Retina (tissue), 1 donor: ENCODE measurements around the gene FTCD.
"Not testable (repeated sequence)": the region's sequence is repeated elsewhere in the genome, so short reads cannot be mapped to it uniquely, and the experiment has no call there.

Experiments used
- DNase-seq: peaks from one replicate; pipeline ENCODE4 v3.0.0-alpha.2; 2016

Gene FTCD, protein sequence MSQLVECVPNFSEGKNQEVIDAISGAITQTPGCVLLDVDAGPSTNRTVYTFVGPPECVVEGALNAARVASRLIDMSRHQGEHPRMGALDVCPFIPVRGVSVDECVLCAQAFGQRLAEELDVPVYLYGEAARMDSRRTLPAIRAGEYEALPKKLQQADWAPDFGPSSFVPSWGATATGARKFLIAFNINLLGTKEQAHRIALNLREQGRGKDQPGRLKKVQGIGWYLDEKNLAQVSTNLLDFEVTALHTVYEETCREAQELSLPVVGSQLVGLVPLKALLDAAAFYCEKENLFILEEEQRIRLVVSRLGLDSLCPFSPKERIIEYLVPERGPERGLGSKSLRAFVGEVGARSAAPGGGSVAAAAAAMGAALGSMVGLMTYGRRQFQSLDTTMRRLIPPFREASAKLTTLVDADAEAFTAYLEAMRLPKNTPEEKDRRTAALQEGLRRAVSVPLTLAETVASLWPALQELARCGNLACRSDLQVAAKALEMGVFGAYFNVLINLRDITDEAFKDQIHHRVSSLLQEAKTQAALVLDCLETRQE

DNA sequence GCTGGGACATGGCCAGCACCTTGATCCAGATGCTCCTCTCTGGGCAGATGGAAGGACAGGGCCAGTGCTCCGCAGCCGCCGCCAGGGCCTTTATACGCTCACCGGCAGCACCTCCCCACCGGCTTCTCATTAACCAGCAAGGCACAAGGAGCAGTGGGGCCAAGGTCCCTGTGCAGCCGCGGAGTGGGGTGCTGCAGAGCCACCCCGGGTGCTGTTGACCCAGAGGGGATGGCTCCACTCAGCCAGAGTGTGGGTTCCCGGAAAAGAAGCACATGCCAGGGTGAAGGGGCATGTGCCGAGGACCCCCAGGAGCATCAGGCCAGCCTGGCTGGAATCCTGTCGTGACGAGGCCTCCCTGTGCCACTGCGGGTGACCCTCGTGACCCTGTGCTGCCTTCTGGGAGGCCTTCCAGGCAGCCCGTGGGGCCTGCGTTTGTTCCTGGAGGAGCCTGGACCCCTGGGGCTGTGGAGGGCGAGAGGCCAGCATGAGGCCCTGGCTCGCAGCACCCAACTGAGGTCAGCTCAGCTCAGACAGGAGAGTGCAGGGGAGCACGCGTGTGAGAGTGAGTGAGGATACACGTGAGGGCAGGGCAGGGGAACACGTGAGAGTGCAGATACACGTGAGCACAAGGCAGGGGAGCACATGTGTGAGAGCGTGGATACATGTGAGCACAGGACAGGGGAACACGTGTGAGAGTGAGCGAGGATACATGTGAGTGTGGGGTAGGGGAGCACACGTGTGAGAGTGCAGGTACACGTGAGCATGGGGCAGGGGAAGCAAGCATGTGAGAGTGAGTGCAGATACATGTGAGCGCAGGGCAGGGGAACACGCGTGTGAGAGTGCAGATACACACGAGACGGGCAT lies at the start of gene FTCD:
TSS of gene FTCD (minus strand) at position 66 of the 864 bp plus-strand sequence. CDS start at position 10, 56 bp downstream.
- no peak for DNase-seq

DNA sequence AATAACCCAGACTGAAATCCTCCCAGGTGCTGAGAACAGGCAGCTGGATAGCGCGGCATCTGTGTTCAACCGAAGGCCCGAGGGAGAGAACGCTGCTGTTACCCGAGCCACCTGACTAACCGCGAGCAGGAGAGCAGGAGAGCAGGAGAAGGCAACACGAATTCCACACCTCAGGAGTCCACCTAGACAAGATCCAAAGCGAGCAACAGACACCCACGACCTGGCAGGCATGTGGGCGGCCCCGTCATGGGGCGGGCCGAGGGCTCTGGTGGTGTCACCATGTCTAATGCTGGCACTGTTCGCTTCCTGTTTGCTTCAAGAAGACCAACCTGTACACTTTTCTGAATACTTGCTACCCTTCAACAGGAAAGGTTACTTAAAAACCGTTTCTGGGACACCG lies 49.8 kb upstream of the FTCD start:
- no peak for DNase-seq

GRCh38 chr21:46203203-46203600 lies 47.8 kb upstream of the FTCD start:
- no peak for DNase-seq

DNA sequence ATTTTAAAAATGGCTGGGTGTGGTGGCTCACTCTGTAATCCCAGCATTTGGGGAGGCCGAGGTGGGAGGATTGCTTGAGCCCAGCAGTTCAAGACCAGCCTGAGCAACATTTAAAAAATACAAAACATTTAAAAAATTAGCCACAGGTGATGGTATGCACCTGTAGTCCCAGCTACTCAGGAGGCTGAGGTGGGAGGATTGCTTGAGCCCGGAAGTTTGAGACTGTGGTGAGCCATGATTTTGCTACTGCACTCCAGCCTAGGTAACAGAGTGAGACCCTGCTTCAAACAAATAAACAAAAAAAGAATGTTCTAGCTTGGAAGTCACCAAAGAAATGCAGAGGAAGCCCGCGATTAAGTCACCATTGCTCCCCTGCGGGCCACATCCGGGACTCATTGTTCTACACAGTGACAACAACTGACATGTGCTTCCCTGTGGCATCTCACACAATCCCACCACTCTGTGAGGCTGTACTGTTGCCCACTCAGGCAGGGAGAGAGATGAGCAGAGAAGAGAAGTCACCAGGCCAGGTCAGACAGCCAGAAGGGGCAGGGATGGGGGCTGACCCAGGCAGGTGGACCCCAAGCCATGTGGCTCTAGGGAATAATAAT lies 47.3 kb upstream of the FTCD start:
- DNase-seq: no peak

DNA sequence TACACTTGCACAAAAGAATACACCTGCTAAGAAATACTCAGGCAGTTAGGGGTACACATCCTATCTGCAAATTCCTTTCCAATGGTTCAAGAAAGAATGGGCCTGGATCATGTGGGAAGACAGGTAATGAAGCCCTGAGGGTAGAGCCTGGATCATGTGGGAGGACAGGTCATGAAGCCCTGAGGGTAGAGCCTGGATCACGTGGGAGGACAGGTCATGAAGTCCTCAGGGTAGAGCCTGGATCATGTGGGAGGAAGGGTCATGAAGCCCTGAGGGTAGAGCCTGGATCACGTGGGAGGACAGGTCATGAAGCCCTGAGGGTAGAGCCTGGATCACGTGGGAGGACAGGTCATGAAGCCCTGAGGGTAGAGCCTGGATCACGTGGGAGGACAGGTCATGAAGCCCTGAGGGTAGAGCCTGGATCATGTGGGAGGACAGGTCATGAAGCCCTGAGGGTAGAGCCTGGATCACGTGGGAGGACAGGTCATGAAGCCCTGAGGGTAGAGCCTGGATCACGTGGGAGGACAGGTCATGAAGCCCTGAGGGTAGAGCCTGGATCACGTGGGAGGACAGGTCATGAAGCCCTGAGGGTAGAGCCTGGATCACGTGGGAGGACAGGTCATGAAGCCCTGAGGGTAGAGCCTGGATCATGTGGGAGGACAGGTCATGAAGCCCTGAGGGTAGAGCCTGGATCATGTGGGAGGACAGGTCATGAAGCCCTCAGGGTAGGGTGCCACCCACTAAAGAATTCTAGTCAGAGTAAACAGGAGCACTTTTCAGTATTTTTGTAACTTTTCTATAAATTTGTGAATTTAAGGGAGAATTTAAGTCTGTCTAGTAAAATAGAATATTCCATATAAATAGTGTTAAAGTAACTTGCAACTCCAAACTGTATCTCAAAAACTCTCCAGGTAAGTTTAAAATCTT lies 45.8 kb upstream of the FTCD start:
- DNase-seq: not testable (repeated sequence)

GRCh38 chr21:46199436-46200373 lies 44.3 kb upstream of the FTCD start:
- no peak for DNase-seq

DNA sequence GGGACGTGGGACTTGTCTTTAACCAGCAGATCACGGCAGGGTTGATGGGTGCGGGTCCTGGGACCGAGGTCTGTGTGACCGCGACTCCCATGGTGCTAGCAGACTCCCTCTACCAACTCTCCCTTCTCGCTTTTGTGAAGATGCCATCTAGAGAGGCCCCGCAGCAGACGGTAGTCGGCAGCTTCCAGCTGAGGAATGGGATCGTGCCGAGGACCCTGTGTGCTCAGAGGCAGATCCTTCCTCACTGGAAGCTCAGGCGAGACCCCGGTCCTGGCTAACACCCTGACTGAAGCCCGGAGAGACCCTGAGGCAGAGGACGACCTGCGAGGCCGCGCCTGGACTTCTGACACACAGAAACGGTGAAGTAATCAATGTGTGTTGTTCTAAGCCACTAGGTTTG lies 41.4 kb upstream of the FTCD start:
- DNase-seq: no peak

DNA sequence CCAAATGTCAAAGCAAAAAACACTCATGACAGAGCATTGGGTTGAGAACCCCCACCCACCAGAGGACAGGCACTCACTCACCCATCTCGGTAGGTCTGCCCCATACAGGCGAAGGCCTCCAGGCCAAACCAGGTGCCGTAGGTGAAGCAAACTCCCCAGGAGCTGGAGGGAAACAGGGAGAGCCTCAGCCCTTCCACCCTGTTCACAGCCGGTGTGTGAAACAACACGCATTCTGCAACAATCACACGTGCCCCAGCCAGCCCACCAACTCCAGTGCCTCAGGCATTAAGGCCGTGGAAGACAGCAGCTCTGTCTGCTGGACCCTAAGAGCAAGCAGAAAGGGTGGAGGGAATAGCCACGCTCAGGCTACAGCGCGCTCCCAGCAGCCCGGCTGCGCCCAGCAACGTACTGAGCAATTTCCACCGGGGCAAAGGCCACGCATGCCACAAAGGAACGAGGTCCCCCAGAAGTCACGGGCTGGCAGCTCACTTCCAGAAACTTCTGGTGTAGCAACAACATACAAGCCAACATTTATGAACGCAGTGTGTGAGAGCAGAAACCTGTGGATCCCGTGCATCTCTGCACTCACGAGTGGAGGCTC lies 40.3 kb upstream of the FTCD start:
- no peak for DNase-seq

- no peak for DNase-seq
Measured at GRCh38 chr21:46194374-46195334, 39.3 kb upstream of the FTCD start.

GRCh38 chr21:46193829-46194373 lies 38.5 kb upstream of the FTCD start:
- DNase-seq: no peak

DNA sequence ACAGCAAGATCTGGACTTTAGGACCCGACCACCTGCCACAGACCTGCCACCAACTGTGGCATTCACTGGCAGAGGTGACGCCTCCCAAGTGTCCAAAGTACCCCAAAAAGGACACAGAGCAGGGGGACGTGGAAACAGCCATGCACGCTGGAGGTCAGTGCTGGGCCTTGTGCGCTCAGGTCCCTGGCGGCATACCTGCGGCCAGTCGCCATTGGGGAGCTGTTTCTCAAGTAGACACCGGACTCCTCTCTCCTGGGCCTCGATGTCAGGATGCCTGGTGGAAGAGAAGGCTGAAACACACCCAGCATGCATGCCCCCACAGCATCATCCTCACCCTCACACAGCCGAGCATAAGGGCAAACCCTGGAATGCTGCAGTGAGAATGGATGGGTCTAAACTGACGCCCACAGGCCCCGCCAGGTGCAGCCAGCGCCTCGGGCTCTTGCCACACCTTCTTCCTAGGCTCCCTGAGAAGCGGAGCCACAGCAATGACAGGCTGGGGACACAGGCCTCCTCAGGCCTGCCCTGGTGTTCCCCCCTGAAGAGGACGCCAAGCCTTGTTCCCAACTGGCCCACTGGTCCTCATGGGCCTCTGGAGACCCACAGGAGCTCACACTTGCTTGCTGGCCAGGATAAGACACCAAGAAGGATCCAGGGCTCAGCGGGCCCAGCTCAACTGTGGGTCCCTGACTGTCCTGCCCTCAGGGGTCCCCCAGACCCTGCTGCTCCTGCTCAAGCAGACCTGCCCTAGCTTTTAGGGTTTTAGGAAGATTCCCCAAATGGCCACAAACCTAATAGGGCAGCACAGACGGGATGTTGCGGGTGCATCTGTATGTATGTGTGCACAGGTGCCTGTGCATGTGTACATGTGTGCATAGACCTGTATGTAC lies 36.6 kb upstream of the FTCD start:
- no peak for DNase-seq

GRCh38 chr21:46191257-46191685 lies 35.9 kb upstream of the FTCD start:
- DNase-seq: no peak

DNA sequence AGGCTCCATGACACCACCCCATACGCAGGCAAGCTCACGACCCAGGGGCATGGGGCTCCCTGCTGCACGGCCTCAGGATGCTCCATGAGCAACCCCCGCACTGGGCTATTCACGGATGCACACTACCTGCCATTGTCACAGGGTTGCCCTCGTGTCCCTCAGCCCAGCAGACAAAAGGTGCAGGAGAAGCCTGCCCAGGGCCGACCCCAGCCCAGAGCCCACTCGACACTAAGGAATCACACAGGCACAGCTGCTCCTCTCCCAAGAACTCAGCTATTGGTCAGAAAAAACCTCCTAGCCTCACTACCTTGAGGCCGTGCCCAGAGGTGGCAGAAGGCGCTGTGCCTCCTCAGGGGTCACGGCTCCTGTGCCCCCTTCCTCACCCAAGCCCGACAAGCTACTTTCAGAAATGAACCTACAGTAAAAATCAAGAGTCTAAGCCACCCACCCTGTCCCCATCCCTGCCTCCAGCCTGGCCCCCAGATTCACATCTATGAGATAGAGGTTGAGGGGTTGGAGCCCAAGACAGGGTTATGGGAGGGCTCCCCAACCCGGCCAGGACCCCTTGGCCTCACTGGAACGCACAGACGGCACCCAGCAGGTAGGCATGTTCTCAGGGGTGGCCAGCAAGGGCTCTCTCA lies 35.2 kb upstream of the FTCD start:
- no peak for DNase-seq

DNA sequence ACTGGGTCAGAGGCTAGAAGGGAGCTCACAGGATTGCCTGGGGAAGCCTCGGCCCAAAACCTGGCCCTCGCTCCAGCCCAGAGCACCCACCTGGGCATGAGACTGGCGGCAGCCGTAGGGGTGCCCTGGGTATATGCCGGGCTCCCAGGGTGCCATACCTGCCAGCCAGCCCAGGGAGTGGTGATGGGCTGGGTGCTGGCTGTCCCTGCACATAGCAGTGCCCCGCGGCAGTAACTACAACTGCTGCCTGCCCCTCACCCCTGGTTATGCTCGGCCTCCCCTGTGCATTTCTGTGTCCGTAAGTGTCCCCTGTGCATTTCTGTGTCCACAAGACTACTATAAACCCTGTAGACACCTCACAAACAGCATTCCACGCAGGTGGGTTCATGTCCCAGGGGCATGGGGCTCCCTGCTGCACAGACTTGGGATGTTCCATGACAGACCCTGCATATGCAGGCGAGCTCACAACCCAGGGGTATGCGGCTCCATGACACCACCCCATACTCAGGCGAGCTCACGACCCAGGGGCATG lies 34.6 kb upstream of the FTCD start:
- no peak for DNase-seq

DNA sequence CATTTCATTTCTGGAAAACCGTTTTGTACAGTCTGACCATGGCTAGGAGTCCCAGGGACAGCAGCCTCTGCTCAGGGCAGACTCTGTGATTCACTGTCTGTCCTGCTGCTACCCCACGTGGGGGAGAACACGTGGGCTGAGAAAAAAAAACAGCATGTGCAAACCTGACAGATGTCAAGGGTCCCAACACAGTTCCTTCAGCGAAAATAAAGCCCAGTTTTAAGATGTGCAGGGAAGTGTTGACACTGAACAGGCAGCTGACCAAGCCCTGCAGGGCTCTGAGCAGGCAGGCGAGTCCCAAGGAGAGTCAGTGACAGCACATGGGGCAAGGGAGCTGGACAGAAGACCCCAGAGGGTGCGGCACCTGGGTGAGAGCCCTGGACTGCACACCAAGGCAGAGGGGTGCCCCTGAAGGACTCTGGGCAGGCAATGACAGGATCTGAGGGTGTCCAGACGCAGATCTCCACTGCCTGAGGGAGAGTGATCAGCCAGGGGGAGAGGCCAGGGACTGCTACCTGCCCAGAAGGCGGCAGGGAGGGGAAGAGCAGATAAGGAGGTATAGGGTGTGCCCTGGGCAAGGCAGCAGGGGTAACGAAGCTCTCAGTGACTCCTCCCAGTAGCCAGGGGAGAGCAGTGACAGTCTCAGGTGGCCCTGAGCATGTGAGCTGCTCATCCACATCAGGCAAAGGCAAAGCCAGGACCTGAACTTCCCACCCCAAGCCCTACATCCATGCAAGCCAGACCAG lies 34.0 kb upstream of the FTCD start:
- no peak for DNase-seq
